ENCODE measurements around the gene LRRC4. TPM values are rescaled to one million over a fixed set of nuclear protein-coding genes. Genes with fewer than 3 reads are reported as not detected.

The LRRC4 gene
- total RNA-seq, 1 donor from 2014 or later: 0.43 TPM

- Histone ChIP-seq H3K4me3 (no peak overlapping the region), H3K27me3 (no peaks in the 10 kb centered on the region), H3K4me1 (peaks cover 3 to 6% of the 10 kb centered on the region in 2 donors), H3K27ac (no peak overlapping the region), H3K9me3 (no peaks in the 10 kb centered on the region), H3K36me3 (peaks cover 0 to 3% of the 10 kb centered on the region in 2 donors)
- intact Hi-C loops (cut with DNase I): no loop called here
- TF ChIP-seq CTCF (IDR thresholded peaks at IDR 0.05): no peak
- DNase-seq (ENCODE audit: low spot score in 2 of 2): no peak
Measured at GRCh38 chr7:127997226-127997922, 33.9 kb downstream of the LRRC4 start.

GRCh38 chr7:127996253-127997071, 34.8 kb downstream of the LRRC4 start:
- intact Hi-C loops (cut with DNase I): no loop called here
- no peak for DNase-seq (ENCODE audit: low spot score in 2 of 2)
- TF ChIP-seq CTCF (IDR thresholded peaks at IDR 0.05): no peak
- H3K27me3 ChIP-seq: no peaks in the 10 kb centered on the region
- no peak overlapping the region for H3K4me3 ChIP-seq
- H3K27ac ChIP-seq: no peak overlapping the region
- peaks cover 2 to 6% of the 10 kb centered on the region in 2 donors for H3K36me3 ChIP-seq
- peaks cover 3 to 6% of the 10 kb centered on the region in 2 donors for H3K4me1 ChIP-seq
- no peaks in the 10 kb centered on the region for H3K9me3 ChIP-seq

GRCh38 chr7:127995881-127996215, 35.4 kb downstream of the LRRC4 start:
- Histone ChIP-seq H3K36me3 (peaks cover 6 to 13% of the 10 kb centered on the region in 2 donors), H3K4me1 (peaks cover 3 to 6% of the 10 kb centered on the region in 2 donors), H3K4me3 (no peak overlapping the region), H3K9me3 (no peaks in the 10 kb centered on the region), H3K27me3 (no peaks in the 10 kb centered on the region), H3K27ac (no peak overlapping the region)
- intact Hi-C loops (cut with DNase I): no loop called here
- no peak for DNase-seq (ENCODE audit: low spot score in 2 of 2)
- no peak for TF ChIP-seq CTCF (IDR thresholded peaks at IDR 0.05)

- no peak for DNase-seq (ENCODE audit: low spot score in 2 of 2)
- Histone ChIP-seq H3K4me1 (peaks cover 3 to 6% of the 10 kb centered on the region in 2 donors), H3K27me3 (no peaks in the 10 kb centered on the region), H3K36me3 (peaks cover 6 to 16% of the 10 kb centered on the region in 2 donors), H3K9me3 (no peaks in the 10 kb centered on the region), H3K4me3 (no peak overlapping the region), H3K27ac (peak overlapping the region in 1 of 2 donors; percentile 22)
- no peak for TF ChIP-seq CTCF (IDR thresholded peaks at IDR 0.05)
- intact Hi-C loops (cut with DNase I): no loop called here
Measured at GRCh38 chr7:127995156-127995880, 35.9 kb downstream of the LRRC4 start.

GRCh38 chr7:127993987-127994386, 37.2 kb downstream of the LRRC4 start:
- DNase-seq (ENCODE audit: low spot score in 2 of 2): no peak
- no peak for TF ChIP-seq CTCF (IDR thresholded peaks at IDR 0.05)
- intact Hi-C loops (cut with DNase I): no loop called here
- Histone ChIP-seq H3K4me3 (no peak overlapping the region), H3K4me1 (peaks cover 3 to 6% of the 10 kb centered on the region in 2 donors), H3K36me3 (peaks cover 6 to 16% of the 10 kb centered on the region in 2 donors), H3K27me3 (no peaks in the 10 kb centered on the region), H3K9me3 (no peaks in the 10 kb centered on the region), H3K27ac (no peak overlapping the region)
